GM10266 (cell line): ENCODE results near the gene CAB39.

Experiments
- DNase-seq: peaks from one replicate; pipeline ENCODE4 v3.0.0; 2012; ENCODE audit errors: extremely low spot score
- CTCF ChIP-seq: IDR thresholded peaks from 2 replicates; pipeline ENCODE4 v1.5.1; 2012; ENCODE audit warnings: mild to moderate bottlenecking, low read depth; ENCODE audit not compliant: control insufficient read depth, insufficient read depth; ENCODE audit errors: missing control alignments

The CAB39 gene

GRCh38 chr2:230775737-230776136, 63.1 kb downstream of the CAB39 start:
- DNase-seq: no peak
- TF ChIP-seq CTCF: no peak

DNA sequence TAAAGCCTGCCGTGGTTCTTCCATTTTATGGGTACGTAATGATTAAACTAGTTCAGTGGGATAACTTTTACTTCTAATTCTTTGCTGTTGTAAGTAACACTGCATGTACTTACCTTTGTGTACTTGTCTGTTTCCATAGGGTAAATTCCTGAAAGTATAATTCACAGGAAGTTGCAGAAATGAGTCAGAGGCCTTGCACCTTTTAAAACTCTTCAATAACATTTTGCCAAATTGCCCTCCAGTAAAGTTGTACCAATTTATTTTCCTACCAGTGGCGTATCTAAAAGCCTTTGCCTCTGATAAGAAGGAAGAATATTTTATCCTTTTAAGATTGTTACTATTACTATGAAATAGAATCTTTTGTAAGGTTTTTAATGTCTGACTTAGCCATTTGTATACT, 65.1 kb downstream of the CAB39 start:
- TF ChIP-seq CTCF: no peak
- DNase-seq: no peak

DNA sequence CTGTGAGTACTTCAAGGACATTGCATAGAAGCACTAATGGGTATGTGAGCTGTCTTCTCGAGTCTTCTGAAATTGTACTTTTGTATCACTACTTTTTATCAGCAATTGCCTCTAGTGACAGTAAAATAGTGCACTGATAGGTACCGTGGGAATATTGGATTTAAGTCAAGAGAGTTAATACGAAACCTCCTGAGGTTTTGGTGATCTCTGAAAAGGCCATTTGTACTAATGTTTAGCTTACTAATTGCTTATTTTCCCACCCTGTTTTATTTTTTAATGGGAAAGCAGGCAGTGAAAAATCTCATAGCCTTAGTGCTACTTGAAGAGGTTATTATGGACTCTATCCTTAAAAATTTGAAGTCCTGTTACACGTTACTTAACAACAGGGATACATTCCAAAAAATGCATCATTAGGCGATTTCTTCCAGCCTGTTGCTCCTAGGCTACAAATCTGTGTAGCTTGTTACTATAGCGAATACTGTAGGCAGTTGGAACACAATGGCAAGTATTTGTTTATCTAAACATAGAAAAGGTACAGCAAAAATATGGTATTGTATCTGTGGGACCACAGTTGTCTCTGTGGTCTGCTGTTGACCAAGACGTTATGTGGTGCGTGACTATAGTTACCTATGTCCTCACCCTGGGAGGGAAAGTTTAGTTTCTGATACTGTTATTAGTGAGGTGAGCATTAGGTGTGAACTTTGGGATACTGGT, 65.9 kb downstream of the CAB39 start:
- no peak for TF ChIP-seq CTCF
- no peak for DNase-seq

DNA sequence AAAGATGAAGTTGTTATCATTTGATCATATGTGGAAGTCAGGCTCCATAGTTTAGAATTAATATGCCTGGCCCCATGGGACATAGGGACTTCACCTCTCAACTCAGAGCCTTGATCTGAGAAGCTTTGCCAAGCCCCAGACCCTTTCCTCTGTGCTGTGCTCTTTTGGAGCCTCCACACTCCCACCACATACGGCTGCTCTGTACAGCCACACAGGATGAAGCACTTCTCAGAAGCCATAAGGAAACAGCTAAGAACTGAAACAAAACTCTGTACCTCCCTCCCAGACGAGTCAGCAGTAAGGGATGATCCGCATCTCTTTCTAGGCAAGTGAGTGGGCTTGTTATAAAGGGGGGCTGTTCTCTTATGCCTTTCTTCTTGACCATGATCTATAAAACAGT, 66.5 kb downstream of the CAB39 start:
- TF ChIP-seq CTCF: no peak
- no peak for DNase-seq

- DNase-seq: no peak
- TF ChIP-seq CTCF: no peak
These were observed 67.0 kb downstream of the CAB39 start for GRCh38 chr2:230779607-230780006.

GRCh38 chr2:230781130-230781797, 68.6 kb downstream of the CAB39 start:
- no peak for TF ChIP-seq CTCF
- DNase-seq: no peak

- TF ChIP-seq CTCF: no peak
- DNase-seq: no peak
These were observed 70.5 kb downstream of the CAB39 start for GRCh38 chr2:230783101-230783500.
